B cell (primary cell): ENCODE measurements around the gene RPS5. TPM values are rescaled to one million over a fixed set of nuclear protein-coding genes. Genes with fewer than 3 reads are reported as not detected.

ENCODE experiments used
- ATAC-seq: fragments of 200-7000 bp; cut with Tn5 transposase; one replicate; pipeline ENCODE4 v1.10.0; 2021; ENCODE audit warnings: low read depth, mild to moderate bottlenecking, moderate number of reproducible peaks, moderate library complexity
- CTCF ChIA-PET: fragments of 350-600 bp; sonication (Branson Sonifier 250); formaldehyde crosslinking; loops from one replicate; lab custom pipeline; 2021; ENCODE audit warnings: antibody characterized with exemption, inconsistent platforms; lab: Charles Lee
- POLR2A ChIA-PET: fragments of 350-600 bp; sonication (Branson Sonifier 250); formaldehyde crosslinking; loops from one replicate; lab custom pipeline; 2021; ENCODE audit warnings: antibody characterized with exemption; lab: Charles Lee
- DNase-seq: peaks from one replicate; pipeline ENCODE4 v3.0.0; 2013
- H2AFZ ChIP-seq: 2 replicates; pipeline ENCODE4 v1.6.1; 2012; ENCODE audit warnings: mild to moderate bottlenecking, low read depth, low read length; ENCODE audit not compliant: insufficient read depth, poor library complexity, severe bottlenecking
- H3K27ac ChIP-seq, 2 donors: 1 replicate in 1 of 2; 2 replicates in 1 of 2; pipeline ENCODE4 v1.5.1; 2012 to 2013; ENCODE audit warnings: low read length in 2 of 2, mild to moderate bottlenecking in 2 of 2, moderate library complexity in 1 of 2
- H3K27me3 ChIP-seq, 4 experiments: fragments of 200-600 bp in 1 of 4; sonication (generic) in 1 of 4; replicated peaks in 1 of 4; 1 replicate in 2 of 4; 2 replicates in 2 of 4; pipeline versions ENCODE4 v1.6.1 to v1.7.0; 2013 to 2016; ENCODE audit warnings: low read length in 3 of 4, mild to moderate bottlenecking in 2 of 4, mixed read lengths in 1 of 4, moderate library complexity in 1 of 4; ENCODE audit not compliant: insufficient read depth in 4 of 4, control insufficient read depth in 3 of 4; ENCODE audit errors: control extremely low read depth in 1 of 4
- H3K36me3 ChIP-seq, 2 experiments: replicated peaks in 1 of 2; 1 replicate in 1 of 2; 2 replicates in 1 of 2; pipeline versions ENCODE4 v1.6.1 to v1.7.1; 2013; ENCODE audit warnings: low read length in 1 of 2; ENCODE audit not compliant: insufficient read depth in 2 of 2, control insufficient read depth in 1 of 2; ENCODE audit errors: control extremely low read depth in 1 of 2, extremely low read depth in 1 of 2
- H3K4me1 ChIP-seq, 2 donors: fragments of 200-600 bp in 1 of 2; sonication (generic) in 1 of 2; 1 replicate in 1 of 2; 2 replicates in 1 of 2; pipeline versions ENCODE4 v1.5.1 to v1.6.1; 2013 to 2017; ENCODE audit warnings: low read length in 2 of 2; ENCODE audit not compliant: control insufficient read depth in 2 of 2, insufficient read depth in 2 of 2
- H3K4me2 ChIP-seq: replicated peaks from 2 replicates; pipeline ENCODE3; 2012; ENCODE audit warnings: mild to moderate bottlenecking, low read depth, low read length; ENCODE audit not compliant: poor library complexity, severe bottlenecking
- H3K4me3 ChIP-seq, 5 experiments: fragments of 200-600 bp in 1 of 5; sonication (generic) in 1 of 5; 1 replicate in 3 of 5; 2 replicates in 2 of 5; pipeline versions ENCODE4 v1.5.1 to v1.7.0; 2011 to 2016; ENCODE audit warnings: low read length in 4 of 5, mild to moderate bottlenecking in 4 of 5, low read depth in 2 of 5, control low read depth in 1 of 5, moderate library complexity in 1 of 5; ENCODE audit not compliant: insufficient read depth in 1 of 5; ENCODE audit errors: control extremely low read depth in 1 of 5, extremely low read depth in 1 of 5
- H3K79me2 ChIP-seq: fragments of 200-600 bp; sonication (generic); one replicate; pipeline ENCODE4 v1.6.0; 2016; ENCODE audit warnings: low read length; ENCODE audit not compliant: control insufficient read depth, insufficient read depth
- H3K9ac ChIP-seq: fragments of 200-600 bp; sonication (generic); 2 replicates; pipeline ENCODE4 v1.6.1; 2017; ENCODE audit warnings: mild to moderate bottlenecking, low read length, moderate library complexity
- H3K9me3 ChIP-seq, 3 donors: one replicate each; pipeline versions ENCODE4 v1.6.1 to v1.7.1; 2013; ENCODE audit warnings: low read length in 2 of 3; ENCODE audit not compliant: control insufficient read depth in 2 of 3, insufficient read depth in 1 of 3; ENCODE audit errors: control extremely low read depth in 1 of 3
- H4K20me1 ChIP-seq: 2 replicates; pipeline ENCODE4 v1.6.0; 2012; ENCODE audit warnings: mild to moderate bottlenecking, low read length; ENCODE audit not compliant: insufficient read depth, control insufficient read depth, poor library complexity, severe bottlenecking
- H3K27ac Mint-ChIP-seq: one replicate; pipeline ENCODE4 v1.8.0; 2021; ENCODE audit warnings: mixed read lengths
- H3K27me3 Mint-ChIP-seq: one replicate; pipeline ENCODE4 v1.8.0; 2021; ENCODE audit warnings: mixed read lengths
- H3K4me1 Mint-ChIP-seq: one replicate; pipeline ENCODE4 v1.8.0; 2021; ENCODE audit warnings: mixed read lengths
- H3K4me3 Mint-ChIP-seq: one replicate; pipeline ENCODE4 v1.8.0; 2021; ENCODE audit warnings: mixed read lengths
- H3K9me3 Mint-ChIP-seq: one replicate; pipeline ENCODE4 v1.8.0; 2022; ENCODE audit warnings: mixed read lengths; ENCODE audit not compliant: insufficient read depth
- EZH2 ChIP-seq: IDR thresholded peaks from 2 replicates; pipeline ENCODE4 v1.6.1; 2012; ENCODE audit warnings: borderline replicate concordance, low read depth, mild to moderate bottlenecking, moderate library complexity, low read length; ENCODE audit not compliant: insufficient read depth, poor library complexity, severe bottlenecking
- WGBS: methylation state at CpG from one replicate; pipeline ENCODE4 v1.1.5; 2013; ENCODE audit warnings: missing lambda C conversion rate; ENCODE audit not compliant: insufficient coverage; 5-methylcytosine and 5-hydroxymethylcytosine counted together
- intact Hi-C: fragments of 100-400 bp; cut with micrococcal nuclease; formaldehyde crosslinking; loops from one replicate; pipeline ENCODE4 v1.10.0; 2022
- polyA plus RNA-seq: library from polyadenylated mRNA; depleted of rRNA; stranded (reverse); fragments of >200 nt; gene quantifications from 2 replicates; pipeline ENCODE4 v1.2.3, GENCODE V29; 2012
- total RNA-seq, 2 donors: library from RNA; stranded (reverse); fragments of 120-200 nt in 1 of 2; gene quantifications; 1 replicate in 1 of 2; 2 replicates in 1 of 2; pipeline versions ENCODE4 v1.2.3 to v1.2.4, GENCODE V29; 2013 to 2022
- TF ChIP-seq, protein P1 (sequence below): fragments of 200-600 bp; IDR thresholded peaks from one replicate; pipeline ENCODE4 v1.8.0; 2022; ENCODE audit warnings: antibody characterized with exemption, mild to moderate bottlenecking

Gene RPS5
- total and polyA plus RNA-seq, 2 donors (not counting 1 experiment from before 2014, with no cell fraction given) = 1,311 to 4,330 TPM

DNA sequence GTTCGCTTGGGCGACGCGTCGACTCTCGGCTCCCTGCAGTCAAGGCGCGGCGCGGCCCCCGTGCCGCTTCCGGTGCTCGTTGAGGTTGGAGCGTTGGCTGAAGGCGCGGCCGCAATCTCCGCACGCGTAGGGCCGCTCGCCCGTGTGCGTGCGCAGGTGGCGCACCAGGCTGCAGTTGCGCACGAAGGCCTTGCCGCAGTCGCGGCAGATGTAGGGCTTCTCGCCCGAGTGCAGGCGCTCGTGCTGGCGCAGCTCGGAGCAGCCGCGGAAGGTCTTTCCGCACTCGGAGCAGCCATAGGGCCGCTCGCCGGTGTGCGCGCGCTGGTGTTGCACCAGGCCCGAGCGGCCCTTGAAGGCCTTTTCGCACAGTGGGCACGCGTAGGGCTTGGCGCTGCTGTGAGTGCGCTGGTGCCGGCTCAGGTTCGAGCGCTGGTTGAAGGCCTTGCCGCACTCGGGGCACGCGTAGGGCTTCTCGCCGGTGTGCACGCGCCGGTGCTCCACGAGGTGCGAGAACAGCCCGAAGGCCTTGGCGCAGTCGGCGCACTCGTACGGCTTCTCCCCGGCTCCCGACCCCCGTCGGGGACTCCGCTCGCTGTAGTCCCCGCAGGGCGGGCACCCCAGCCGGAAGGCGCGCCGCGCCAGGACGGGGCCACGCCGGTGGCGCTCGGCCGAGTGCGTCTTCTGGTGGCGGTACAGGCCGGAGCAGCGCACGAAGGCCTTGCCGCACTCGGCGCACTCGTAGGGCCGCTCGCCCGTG, 19.2 kb upstream of the RPS5 start:
- CTCF ChIA-PET = no interaction called here
- Mint-ChIP-seq H3K4me1 (peaks cover 6% of the 10 kb centered on the region), H3K9me3 (no peaks in the 10 kb centered on the region), H3K4me3 (no peak overlapping the region), H3K27ac (no peak overlapping the region), H3K27me3 (no peaks in the 10 kb centered on the region)
- Histone ChIP-seq H3K9ac (no peak overlapping the region), H3K4me1 (peaks cover 8 to 18% of the 10 kb centered on the region in 2 donors), H3K79me2 (peaks cover 4% of the 10 kb centered on the region), H3K4me2 (no peak overlapping the region), H3K4me3 (no peak overlapping the region), H3K27ac (no peak overlapping the region), H3K9me3 (peaks cover 0 to 3% (median 0%) of the 10 kb centered on the region in 3 donors), H2AFZ (no peak overlapping the region), H3K27me3 (no peaks in the 10 kb centered on the region), H3K36me3 (no peaks in the 10 kb centered on the region), H4K20me1 (no peaks in the 10 kb centered on the region)
- ATAC-seq (no peak), DNase-seq (no peak)
- intact Hi-C loops = no loop called here
- POLR2A ChIA-PET = no interaction called here
- WGBS = 97% methylated on average over 106 of the region's 106 CpGs
- TF ChIP-seq EZH2 = no peak
- TF ChIP-seq, protein P1, sequence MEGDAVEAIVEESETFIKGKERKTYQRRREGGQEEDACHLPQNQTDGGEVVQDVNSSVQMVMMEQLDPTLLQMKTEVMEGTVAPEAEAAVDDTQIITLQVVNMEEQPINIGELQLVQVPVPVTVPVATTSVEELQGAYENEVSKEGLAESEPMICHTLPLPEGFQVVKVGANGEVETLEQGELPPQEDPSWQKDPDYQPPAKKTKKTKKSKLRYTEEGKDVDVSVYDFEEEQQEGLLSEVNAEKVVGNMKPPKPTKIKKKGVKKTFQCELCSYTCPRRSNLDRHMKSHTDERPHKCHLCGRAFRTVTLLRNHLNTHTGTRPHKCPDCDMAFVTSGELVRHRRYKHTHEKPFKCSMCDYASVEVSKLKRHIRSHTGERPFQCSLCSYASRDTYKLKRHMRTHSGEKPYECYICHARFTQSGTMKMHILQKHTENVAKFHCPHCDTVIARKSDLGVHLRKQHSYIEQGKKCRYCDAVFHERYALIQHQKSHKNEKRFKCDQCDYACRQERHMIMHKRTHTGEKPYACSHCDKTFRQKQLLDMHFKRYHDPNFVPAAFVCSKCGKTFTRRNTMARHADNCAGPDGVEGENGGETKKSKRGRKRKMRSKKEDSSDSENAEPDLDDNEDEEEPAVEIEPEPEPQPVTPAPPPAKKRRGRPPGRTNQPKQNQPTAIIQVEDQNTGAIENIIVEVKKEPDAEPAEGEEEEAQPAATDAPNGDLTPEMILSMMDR = no peak

GRCh38 chr19:58368561-58369360, 18.3 kb upstream of the RPS5 start:
- Mint-ChIP-seq H3K27ac (no peak overlapping the region), H3K9me3 (no peaks in the 10 kb centered on the region), H3K4me3 (no peak overlapping the region), H3K27me3 (no peaks in the 10 kb centered on the region), H3K4me1 (peaks cover 5% of the 10 kb centered on the region)
- intact Hi-C loops = no loop called here
- Histone ChIP-seq H3K36me3 (no peaks in the 10 kb centered on the region), H3K4me1 (peaks cover 8 to 9% of the 10 kb centered on the region in 2 donors), H2AFZ (no peak overlapping the region), H3K4me3 (no peak overlapping the region), H3K27me3 (no peaks in the 10 kb centered on the region), H3K4me2 (no peak overlapping the region), H3K9ac (no peak overlapping the region), H3K27ac (no peak overlapping the region), H4K20me1 (no peaks in the 10 kb centered on the region), H3K79me2 (peaks cover 12% of the 10 kb centered on the region), H3K9me3 (peaks cover 0 to 3% (median 0%) of the 10 kb centered on the region in 3 donors)
- TF ChIP-seq EZH2 = no peak
- TF ChIP-seq, protein P1 = no peak
- DNase-seq = no peak
- 98% methylated on average over 68 of the region's 68 CpGs for WGBS
- CTCF ChIA-PET = no interaction called here
- no peak for ATAC-seq
- POLR2A ChIA-PET = no interaction called here
